ENCODE measurements around the gene FCSK.
"Not testable (repeated sequence)": the region's sequence is repeated elsewhere in the genome, so short reads cannot be mapped to it uniquely, and the experiment has no call there.

The FCSK gene

DNA sequence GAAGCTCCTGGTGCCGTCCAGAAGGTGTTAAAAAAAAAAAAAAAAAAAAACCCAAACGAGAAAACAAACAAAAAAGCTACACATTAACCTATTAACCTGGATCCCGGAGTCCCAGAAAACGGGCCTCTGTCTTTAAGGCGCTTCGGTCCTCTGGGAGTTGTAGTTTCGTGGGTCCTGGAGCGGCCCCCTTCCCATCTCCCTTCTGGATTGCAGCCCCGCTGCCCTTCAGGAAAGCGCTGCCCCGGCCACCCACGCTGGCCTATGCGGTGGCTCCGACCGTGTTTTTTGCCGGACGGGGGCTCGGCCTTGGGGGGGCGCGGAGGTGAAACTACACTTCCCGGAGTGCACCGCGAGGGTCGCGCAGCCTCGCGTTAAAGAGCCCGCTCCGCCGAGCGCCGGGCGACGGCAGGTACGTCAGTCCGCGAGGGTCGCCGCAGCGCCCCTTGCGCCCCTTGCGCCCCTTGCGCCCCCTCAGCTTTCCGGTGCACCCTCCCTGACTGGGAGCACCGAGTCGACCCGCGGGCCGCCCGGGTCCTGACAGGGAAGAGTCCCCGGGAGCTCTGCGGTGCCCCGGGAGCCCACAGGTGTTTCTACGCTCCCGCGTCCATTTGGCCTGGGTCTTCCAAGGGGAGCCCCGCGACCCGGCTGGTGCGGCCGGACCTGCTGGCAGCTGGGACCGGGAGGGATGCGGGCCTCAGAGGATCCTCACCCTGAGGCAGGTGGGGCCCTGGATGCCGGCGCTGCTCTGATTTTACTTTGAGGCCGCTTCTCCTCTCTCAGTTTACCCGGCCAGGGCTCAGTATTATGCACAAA lies at the start of gene FCSK:
Gene FCSK (plus strand): TSS at position 374 of the 813 bp plus-strand sequence. CDS start 8,596 bp downstream, outside the sequence.
- peak; percentile 82 for DNase-seq

DNA sequence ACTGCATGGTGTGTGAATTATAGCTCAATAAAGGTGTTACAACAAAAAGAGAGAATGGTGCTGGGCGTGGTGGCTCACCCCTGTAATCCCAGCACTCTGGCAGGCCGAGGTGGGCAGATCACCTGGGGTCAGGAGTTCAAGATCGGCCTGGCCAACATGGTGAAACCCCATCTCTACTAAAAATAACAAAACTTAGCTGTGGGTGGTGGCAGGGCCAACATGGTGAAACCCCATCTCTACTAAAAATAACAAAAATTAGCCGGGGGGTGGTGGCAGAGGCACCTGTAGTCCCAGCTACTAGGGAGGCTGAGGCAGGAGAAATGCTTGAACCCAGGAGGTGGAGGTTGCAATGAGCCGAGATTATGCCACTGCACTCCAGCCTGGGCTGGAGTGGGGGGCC lies 48.3 kb upstream of the FCSK start:
- DNase-seq, result not testable (repeated sequence)

DNA sequence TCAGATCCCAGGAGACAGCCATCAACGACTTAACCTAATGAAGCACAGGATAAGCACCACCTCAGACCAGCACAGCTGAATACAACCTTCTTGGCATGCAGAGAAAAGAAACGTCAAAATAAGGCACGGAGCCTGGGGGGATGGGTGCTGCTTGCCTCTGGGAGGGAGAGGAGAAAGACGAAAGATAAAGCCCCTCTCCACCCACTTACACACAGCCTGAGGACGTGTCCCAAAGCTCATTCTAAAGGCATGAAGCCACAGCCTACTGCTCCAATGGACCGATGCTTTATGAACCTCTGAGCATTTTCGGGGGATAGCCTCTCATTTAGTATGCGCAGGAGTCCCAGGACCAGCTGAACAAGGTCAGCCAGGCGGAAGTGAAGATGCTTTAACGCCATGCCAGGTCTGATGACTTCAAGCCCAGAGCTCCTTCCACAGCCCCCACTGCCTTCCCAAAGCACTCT lies 46.6 kb upstream of the FCSK start:
- DNase-seq, result no peak

DNA sequence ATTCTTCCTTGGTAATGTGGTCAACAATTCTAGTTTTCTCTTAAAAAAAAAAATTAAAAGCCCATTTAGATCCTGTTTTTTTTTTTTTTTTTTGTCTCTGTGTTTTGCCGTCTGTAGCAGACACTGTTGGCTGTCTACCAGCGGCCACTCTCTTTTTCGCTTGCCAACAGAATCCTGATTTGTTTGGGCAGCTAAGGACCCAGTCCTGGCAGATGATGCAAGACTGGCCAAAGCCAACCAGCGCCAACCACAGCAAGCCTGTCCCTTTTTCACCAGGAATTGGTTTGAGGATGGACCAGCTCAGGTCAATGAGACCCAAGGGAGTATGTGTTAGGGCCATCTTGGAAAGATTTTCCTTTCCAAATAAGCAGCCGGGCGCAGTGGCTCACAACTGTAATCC lies 43.7 kb upstream of the FCSK start:
- DNase-seq, result no peak

DNA sequence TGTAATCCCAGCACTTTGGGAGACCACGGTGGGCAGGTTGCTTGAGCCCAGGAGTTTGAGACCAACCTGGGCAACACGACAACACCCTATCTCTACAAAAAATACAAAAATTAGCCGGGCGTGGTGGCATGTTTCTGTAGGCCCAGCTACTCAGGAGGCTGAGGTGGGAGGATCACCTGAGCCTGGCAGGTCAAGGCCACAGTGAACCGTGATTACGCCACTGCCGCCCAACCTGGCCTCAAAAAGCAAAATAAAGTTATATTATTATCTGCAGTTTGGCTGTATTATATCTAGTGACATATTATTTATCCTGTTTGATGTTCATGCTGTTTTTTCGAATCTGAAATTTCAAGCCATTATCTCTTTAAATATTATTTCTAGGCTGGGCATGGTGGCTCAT lies 42.0 kb upstream of the FCSK start:
- DNase-seq, result no peak

DNA sequence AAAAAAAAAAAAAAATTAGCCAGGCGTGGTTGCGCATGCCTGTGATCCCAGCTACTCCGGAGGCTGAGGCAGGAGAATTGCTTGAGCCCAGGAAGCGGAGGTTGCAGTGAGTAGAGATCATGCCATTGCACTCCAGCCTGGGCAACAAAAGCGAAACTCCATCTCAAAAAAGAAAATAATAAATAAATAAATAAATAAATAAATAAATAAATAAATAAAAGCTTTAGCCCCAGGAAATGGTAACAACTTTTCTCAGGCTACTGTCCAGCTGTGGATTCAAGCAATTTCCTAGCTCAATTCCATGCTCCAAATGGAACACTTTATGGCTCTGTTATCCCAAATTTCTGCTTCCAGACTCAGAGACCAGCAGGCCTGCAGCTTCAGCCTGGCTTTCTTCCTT lies 40.8 kb upstream of the FCSK start:
- not testable (repeated sequence) for DNase-seq

DNA sequence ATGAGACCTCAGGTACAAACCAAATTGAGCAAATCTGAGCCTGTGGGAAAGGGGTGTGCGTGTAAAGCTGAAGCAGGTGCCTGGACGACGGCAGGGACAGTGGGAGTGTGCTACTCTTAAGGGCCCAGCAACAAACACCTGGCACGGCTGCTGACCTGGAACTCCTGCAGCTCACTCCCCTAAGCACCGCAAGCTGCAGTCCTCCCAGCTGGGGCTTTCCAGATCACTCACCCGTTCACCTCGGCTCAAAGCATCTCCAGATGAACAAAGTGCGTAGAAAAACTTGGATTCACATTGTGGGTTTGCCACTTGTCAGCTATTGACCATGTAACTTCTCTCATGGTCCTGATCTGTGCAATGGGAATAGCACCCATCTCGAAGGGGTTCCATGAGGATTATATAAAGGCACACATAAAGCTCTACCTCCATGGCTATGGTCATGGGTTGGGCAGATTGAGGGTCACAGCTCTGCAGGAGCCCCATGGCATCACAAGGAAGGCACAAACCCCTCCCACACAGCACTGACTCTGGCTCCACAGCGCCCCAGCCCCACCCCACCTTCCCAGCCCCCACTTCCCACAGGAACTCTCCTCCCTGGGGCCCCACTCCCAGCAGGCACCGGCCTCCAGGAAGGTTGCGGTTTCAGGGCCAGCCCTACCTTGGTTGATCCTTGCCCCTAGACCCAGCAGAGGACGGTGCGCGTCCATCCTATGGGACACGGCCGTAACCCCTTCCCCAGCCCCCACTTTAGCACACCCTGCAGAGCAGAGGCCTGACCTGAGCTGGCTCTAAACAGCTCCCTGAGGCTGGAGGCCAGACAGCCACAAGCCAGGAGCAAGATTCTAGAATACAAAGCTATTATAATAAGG lies 37.4 kb upstream of the FCSK start:
- DNase-seq, result no peak

DNA sequence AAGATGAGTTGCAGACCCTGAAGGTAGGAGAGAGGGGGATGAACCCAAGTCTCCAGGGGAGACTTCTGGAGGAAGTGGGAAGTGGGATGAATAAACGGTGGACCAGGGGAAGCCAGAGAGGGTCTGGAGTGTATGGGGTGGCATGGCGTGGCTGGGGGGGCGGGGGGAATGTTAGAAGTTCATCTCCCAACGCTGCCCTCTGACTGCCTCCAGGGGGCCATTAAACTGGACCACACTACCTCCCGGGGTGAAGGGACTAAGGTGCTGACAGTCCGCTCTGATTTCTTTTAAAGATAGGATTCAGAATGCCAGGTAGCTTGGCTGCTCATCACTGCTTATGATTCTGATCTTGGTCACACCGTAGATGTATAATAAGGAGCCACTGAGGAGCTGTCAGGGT lies 36.7 kb upstream of the FCSK start:
- no peak for DNase-seq

DNA sequence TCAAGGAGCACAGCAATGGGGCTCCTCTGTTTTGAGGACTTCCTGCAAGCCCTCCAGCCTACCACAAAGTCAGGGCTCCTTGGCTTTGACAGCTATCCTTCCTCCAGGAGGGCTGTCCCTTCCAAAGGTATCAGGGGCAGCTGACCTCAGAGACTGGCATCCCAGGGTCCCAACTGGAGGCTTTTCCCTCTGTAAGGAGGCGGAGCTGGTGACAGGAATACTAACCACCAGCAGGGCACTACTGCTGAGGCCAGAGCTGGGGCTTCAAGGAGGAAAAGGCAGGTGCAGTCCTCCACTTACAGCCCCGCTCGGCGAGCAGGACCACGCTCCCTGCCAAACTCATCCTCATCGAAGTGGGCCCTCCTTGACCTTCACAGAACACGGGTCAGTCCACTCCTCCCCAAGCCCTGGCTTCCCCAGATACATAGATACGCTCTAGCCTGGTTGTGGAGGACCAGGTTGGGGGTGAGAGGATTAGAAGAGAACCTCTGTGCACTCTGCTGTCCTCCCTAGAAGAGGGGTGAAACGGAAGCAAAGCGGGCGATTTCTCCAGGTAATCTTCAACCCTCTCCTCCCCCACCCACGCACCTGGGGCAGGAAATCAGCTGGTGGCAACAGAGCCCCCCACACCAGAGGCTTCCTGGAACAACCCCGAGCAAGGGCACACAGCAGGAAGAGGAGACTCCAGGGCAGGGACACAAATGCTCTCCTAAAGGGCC lies 36.0 kb upstream of the FCSK start:
- no peak for DNase-seq

DNA sequence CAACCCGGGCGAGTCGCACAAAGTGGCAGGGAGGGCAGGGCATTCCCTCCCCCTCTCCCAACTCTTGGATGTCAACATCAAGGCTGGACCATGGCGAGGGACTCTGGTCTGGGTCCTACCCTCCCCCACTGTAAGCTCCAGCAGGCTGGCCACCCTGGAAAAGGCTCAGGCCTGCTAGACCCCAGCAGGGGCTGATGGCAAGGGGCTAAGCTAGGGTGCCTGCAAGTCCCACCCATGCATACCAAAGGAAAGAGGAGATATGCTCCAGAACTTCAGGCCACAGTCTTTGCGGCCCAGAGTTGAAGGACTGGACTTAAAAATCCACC lies 35.4 kb upstream of the FCSK start:
- no peak for DNase-seq

DNA sequence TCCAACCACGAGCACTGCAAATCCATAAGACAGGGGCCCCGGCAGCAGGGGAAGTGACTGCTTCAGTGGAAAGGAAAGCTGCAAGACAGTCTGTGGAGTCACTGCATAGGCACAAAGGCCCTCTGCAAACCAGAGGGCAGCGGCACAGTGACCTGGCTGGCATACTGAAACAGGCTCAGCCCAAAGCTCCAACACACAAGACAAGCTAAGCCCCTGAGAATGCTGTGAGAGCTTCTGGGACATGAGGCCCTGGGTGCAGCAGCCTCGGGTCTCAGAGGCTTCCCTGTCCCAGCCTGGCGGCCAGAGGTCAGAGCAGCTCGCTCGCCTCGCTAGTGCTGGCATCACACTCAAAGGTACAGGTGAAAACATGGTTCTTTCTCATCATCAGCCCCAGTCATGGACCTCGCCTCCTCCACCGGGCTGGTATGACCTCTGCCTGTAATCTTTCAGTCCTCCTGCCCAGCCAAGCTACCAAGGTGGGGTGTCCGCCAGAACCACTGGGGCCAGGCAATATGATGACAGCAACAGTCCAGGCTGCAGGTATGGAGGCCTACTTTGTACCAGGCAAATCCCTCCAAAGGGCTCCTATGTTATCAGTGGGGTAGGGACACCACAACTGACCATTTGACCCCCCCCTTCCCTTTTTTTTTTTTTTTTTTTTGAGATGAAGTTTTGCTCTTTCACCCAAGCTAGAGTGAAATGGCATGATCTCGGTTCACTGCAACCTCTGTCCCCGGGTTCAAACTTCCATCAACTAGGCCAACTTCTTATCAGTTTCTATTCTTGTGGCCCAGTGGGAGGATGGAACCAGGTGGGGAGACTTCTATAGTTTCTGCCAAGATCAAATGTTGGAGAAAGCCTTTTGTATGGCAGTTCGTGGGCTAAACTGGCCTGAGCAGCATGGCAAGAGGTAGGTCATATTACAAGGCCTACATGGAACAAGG lies 34.7 kb upstream of the FCSK start:
- no peak for DNase-seq

DNA sequence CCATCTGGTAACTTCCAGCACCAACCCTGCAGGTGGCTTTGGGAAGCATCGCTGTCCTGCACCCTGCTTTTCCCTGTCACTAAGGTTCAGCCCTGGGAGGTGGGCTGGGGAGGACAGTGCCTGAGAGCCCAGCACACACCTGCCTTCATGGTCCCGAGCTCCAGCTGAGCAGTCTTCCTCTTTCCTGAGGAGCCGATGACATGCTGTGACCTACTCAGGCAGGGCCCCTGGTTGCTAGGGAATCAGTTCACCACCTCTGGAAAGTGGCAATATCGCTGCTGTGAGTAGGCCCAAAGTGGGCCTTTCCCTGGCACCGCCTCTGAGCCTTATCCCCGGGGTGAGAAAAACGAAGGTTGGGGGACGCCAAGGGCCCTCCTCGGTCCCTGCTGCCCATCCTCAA lies 33.4 kb upstream of the FCSK start:
- no peak for DNase-seq

DNA sequence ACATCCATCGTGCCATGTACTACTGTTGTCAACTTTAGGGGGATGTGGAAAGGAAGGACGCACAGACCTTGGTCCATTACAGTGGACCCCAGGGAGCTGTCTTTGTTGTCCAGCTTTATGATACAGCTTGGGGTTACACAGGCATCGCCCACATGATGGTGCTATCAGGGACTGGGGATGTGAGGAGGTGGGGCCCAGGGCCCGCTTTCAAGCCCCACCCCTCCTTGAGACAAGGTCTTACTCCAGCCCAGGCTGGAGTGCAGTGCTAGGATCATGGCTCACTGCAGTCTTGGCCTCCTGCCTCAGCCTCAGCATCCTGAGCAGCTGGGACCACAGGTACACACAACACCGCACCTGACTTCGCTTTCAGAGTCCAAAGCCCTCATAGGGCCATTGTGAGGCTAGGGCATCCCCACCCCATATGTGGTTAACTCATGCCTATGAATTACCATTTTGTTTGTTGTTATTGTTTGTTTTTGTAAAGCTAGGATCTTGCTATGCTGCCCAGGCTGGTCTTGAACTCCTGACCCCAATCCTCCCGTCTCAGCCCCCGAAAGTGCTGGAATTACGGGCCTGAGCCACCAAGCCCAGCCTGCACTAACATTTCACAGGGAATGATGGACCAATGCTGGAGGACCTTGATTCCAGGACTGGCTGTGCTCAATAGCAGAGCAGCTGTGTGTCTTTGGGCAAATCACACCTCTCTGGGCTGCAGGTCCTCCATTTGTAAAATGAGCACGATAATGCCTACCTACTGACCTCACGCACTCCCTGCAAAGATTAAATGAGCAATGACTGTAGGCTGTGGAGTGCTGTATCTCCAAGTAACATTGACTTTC lies 32.7 kb upstream of the FCSK start:
- DNase-seq, result no peak

DNA sequence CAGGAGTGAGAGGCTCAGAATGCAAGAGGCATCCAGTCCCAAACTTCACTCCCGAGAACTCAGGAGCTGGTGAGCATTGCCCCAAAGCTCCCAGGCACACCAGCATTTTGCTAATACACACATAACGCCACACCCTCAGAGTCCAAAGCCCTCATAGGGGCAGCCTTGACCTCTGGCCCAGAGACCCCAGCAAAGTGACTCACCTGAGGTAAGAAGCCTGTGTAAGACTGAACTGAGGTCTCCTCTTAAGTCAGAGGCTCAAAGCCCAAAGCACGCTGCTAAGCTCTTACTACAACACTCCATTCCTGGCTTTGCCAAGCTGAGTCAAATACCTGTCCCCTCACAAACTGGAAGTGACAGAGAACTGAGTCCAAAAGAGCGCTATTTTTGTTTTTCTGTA lies 31.9 kb upstream of the FCSK start:
- no peak for DNase-seq

DNA sequence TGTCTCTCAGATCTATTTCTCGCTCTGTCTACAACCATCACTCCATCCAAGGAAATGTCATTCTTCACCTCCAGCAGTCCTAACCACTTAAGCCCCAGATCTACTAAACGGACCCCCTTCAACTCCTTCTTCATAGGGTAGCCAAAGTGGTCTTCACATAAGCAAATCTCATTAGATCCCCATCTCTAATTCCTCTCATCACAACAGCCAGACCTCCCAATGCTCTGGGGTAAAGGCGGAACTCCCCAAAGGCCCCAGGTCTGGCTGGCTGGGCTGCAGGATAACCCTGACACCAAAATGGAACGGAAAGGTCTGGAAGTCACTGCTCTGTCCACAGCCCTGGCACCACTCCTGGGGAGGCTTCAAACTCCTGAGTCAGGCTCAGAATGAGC lies 26.6 kb upstream of the FCSK start:
- DNase-seq, result no peak

DNA sequence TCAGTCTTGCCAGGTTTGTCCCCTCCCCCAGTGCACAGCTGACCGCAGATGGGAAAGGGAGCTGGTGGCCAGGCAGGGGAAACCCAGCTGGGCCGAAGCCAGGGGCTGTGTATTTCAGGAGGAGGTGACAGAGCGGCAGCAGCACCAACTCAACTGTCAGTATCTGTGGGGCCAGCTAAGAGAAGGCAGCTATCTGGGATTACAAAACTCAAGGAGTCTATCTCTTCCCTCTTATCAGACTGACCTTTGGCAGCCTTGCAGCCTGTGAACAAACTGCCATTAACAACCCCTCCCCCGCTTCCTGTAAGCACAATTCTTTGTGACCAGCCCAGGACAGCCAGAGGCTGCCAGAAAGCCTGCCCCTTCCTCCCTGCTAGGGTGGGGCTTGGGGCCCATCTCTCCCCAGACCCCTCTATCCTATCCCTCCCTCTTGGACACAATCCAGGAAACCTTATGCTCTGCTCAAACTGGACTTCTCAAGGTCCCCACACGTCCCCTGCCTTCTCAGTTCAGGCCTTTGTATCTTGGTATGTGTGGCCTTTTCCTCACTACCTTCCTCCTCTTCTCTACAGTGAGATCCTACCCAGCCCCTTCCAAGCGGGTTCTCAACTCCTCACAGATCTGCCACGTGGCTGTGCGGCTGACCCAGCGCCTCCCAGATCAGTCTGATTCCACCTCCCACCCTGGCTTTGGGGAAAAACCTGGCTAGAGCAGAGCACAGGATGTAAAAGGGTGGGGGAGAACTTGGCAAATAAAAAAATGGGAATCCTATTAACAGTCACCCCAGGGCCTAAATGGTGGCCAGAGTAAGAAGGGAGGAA lies 26.0 kb upstream of the FCSK start:
- peak; percentile 95 for DNase-seq

DNA sequence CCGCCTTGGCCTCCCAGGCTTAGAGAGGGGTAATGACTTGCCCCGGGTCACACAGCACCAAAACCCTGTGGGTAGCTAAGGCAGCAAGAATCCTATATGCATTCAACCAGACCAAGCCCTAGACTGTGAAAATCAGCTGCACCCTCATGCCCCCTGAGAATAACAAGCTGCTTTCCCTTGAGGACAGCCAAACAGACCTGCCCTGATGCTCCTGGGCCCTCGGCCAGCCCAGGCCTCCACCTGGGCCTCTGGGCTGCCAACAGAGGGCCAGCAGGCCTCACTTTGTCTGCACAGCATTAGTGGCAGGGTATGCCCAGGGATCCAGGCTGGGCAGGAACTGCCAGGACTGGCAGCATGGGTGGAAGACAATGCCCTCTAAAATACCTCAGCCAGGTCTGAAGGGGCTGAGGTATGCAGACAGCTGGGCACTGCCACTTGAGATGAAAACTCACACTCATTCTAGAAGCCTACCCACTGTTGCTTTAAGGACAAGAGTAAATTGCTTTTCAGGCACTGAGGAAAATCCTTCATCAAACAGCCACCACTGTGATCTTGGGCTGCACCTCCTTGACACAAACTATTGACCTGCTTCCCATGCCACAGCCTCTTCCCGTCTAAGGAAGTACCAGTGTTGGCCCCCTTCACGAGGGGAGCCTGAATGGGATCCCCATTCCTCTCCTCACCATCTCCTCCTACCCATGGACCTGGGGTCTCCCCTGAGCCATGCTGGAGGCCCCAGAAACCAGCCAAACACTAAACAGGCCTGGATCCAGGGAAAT lies 24.3 kb upstream of the FCSK start:
- no peak for DNase-seq

DNA sequence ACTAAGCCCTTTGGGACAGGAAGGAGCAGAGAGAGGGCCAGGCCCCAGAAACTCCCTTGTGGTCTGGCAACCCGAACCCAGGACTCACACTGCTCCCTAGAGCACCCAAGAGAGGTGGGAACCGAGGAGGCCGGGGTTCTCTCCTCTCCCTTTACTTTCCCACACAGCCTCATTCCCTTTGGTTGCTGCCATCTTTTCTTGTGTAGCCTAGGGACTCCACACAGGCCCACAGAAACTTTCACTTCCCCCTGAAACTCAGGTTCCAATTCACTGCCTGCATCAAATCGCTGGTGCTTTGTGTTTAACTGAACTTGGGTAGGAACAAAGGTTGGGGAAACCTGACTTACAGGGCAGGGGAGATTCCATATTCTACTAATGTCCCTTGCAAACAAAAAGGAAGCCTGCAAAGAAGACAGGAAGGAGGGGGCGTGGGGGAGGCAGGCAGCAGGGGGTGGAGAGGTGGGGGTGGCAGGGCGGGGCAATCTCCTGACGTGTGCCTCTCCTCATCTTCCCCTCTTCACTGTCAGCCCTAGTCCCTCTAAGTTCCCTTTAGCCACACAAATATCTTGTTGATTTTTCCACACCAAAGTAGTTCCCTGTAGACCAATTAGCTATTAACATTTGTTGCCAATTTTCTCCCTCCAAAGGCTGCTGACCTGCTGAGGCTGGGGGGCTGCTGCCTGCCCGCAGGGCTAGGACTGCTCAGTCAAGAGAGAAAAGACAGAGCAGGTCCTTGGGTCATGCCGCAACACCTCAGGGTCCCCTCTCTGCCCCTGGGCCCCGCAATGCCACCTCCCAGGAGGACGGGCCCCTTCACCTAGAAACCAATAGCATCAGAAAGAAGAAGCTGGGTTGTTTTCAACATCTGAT lies 23.5 kb upstream of the FCSK start:
- peak; percentile 55 for DNase-seq

DNA sequence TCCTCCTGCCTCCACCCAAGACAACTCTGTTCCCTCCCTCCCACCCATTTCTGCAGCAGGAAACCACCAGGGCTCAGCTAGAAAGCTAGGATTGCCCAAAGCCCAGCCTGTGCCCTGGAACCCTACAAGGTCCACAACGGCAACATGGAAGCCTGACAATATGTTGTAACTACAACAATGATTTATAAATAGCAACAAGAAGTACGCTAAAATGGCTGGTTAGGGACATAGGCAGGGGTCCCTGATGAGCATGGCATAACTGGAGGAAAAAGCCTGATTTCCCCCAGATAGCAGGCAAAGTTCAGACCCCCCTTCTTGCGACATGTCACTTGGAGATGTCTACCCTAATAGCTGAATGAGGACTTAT lies 22.1 kb upstream of the FCSK start:
- no peak for DNase-seq

Data from right hindlimb (tissue), 1 donor.